H1 (cell line): ENCODE measurements around the gene TSPAN9. TPM values are rescaled to one million over a fixed set of nuclear protein-coding genes. Genes with fewer than 3 reads are reported as not detected.

Experiments used
- CTCF ChIA-PET: fragments of 300-600 bp; sonication (Branson Sonifier 250); formaldehyde crosslinking; loops from one replicate; lab custom pipeline; 2021; ENCODE audit not compliant: partially characterized antibody; lab: Charles Lee
- POLR2A ChIA-PET: fragments of 300-600 bp; sonication (Branson Sonifier 250); formaldehyde crosslinking; loops from one replicate; lab custom pipeline; 2021; ENCODE audit warnings: inconsistent platforms; ENCODE audit not compliant: partially characterized antibody; lab: Charles Lee
- DNase-seq, 2 experiments: peaks; one replicate each; pipeline versions ENCODE4 v3.0.0 to v3.0.0-alpha.2; 2010 to 2022; ENCODE audit warnings: low spot score in 2 of 2, low read depth in 1 of 2, mixed read lengths in 1 of 2
- FAIRE-seq: peaks from 2 replicates; lab custom pipeline; 2011; peaks lifted over from hg19 to GRCh38; lab: Jason Lieb, UNC
- H2AFZ ChIP-seq: 2 replicates; pipeline ENCODE4 v1.8.1; 2012; ENCODE audit warnings: low read length, inconsistent platforms
- H2AK5ac ChIP-seq: 2 replicates; pipeline ENCODE4 v1.6.1; 2013; ENCODE audit warnings: low read depth, low read length
- H2BK120ac ChIP-seq: replicated peaks from 2 replicates; pipeline ENCODE3; 2013; ENCODE audit warnings: low read depth, low read length, inconsistent platforms
- H2BK12ac ChIP-seq: 2 replicates; pipeline ENCODE4 v1.6.1; 2013; ENCODE audit warnings: low read depth, low read length
- H2BK15ac ChIP-seq: 2 replicates; pipeline ENCODE4 v1.6.1; 2013; ENCODE audit warnings: low read length
- H2BK20ac ChIP-seq: 2 replicates; pipeline ENCODE4 v1.6.1; 2013; ENCODE audit warnings: low read length
- H2BK5ac ChIP-seq: 2 replicates; pipeline ENCODE4 v1.6.1; 2013; ENCODE audit warnings: low read depth, low read length
- H3K14ac ChIP-seq: 2 replicates; pipeline ENCODE4 v1.6.1; 2013; ENCODE audit warnings: inconsistent platforms; ENCODE audit not compliant: insufficient read length
- H3K18ac ChIP-seq: 2 replicates; pipeline ENCODE4 v1.6.1; 2013; ENCODE audit warnings: low read length; ENCODE audit errors: extremely low read depth
- H3K23ac ChIP-seq: 2 replicates; pipeline ENCODE4 v1.6.1; 2013; ENCODE audit warnings: inconsistent platforms; ENCODE audit not compliant: insufficient read length
- H3K23me2 ChIP-seq: 2 replicates; pipeline ENCODE4 v1.6.1; 2013; ENCODE audit warnings: low read depth, low read length
- H3K27ac ChIP-seq: 2 replicates; pipeline ENCODE4 v1.6.1; 2011; ENCODE audit warnings: low read depth, low read length, inconsistent platforms
- H3K27me3 ChIP-seq, 4 experiments: replicated peaks in 1 of 4; 1 replicate in 1 of 4; 2 replicates in 3 of 4; pipeline versions ENCODE4 v1.6.1 to v1.8.1; 2011 to 2013; ENCODE audit warnings: low read length in 3 of 4, mild to moderate bottlenecking in 3 of 4, inconsistent platforms in 2 of 4, mixed read lengths in 2 of 4, moderate library complexity in 1 of 4; ENCODE audit not compliant: control insufficient read depth in 3 of 4, insufficient read depth in 3 of 4; ENCODE audit errors: extremely low read depth in 1 of 4
- H3K36me3 ChIP-seq, 4 experiments: 2 replicates each; pipeline versions ENCODE4 v1.6.1 to v1.8.1; 2011 to 2013; ENCODE audit warnings: mild to moderate bottlenecking in 4 of 4, low read length in 3 of 4, moderate library complexity in 2 of 4, control low read depth in 1 of 4, inconsistent platforms in 1 of 4; ENCODE audit not compliant: insufficient read depth in 4 of 4, control insufficient read depth in 2 of 4
- H3K4ac ChIP-seq: replicated peaks from 2 replicates; pipeline ENCODE3; 2013; ENCODE audit warnings: low read length, low read depth, mixed read lengths, inconsistent platforms; ENCODE audit not compliant: insufficient read length
- H3K4me1 ChIP-seq, 4 experiments: replicated peaks in 1 of 4; 1 replicate in 1 of 4; 2 replicates in 3 of 4; pipeline versions ENCODE4 v1.6.1 to v1.8.1; 2011 to 2013; ENCODE audit warnings: low read length in 3 of 4, inconsistent platforms in 2 of 4, mixed read lengths in 1 of 4; ENCODE audit not compliant: insufficient read depth in 4 of 4, control insufficient read depth in 3 of 4
- H3K4me2 ChIP-seq, 2 experiments: 2 replicates each; pipeline versions ENCODE4 v1.6.1 to v1.8.1; 2011 to 2013; ENCODE audit warnings: low read depth in 2 of 2, low read length in 2 of 2, control low read depth in 1 of 2, inconsistent platforms in 1 of 2, mild to moderate bottlenecking in 1 of 2; ENCODE audit not compliant: insufficient read depth in 1 of 2
- H3K4me3 ChIP-seq, 4 experiments: fragments of 200-600, 300-600 bp in 1 of 4; sonication (generic), shearing (Covaris generic), sonication (Bioruptor Twin) in 1 of 4; 2 replicates each; pipeline versions ENCODE4 v1.5.1 to v1.8.1; 2011 to 2016; ENCODE audit warnings: low read length in 4 of 4, low read depth in 3 of 4, control low read depth in 2 of 4, inconsistent platforms in 2 of 4, mild to moderate bottlenecking in 2 of 4, mixed read lengths in 1 of 4, moderate library complexity in 1 of 4; ENCODE audit not compliant: insufficient read depth in 2 of 4; ENCODE audit errors: extremely low read depth in 1 of 4
- H3K56ac ChIP-seq: replicated peaks from 2 replicates; pipeline ENCODE3; 2013; ENCODE audit warnings: low read depth, mild to moderate bottlenecking, mixed read lengths, low read length, inconsistent platforms; ENCODE audit not compliant: insufficient read length
- H3K79me1 ChIP-seq: 2 replicates; pipeline ENCODE4 v1.6.1; 2013; ENCODE audit warnings: low read depth, low read length, control low read depth
- H3K79me2 ChIP-seq, 2 experiments: 2 replicates each; pipeline versions ENCODE4 v1.6.1 to v1.8.1; 2012 to 2013; ENCODE audit warnings: low read length in 2 of 2, mild to moderate bottlenecking in 2 of 2, inconsistent platforms in 1 of 2; ENCODE audit not compliant: insufficient read depth in 2 of 2, control insufficient read depth in 1 of 2
- H3K9ac ChIP-seq, 4 experiments: replicated peaks in 1 of 4; 1 replicate in 1 of 4; 2 replicates in 3 of 4; pipeline versions ENCODE4 v1.6.1 to v1.8.1; 2011 to 2013; ENCODE audit warnings: low read depth in 3 of 4, low read length in 3 of 4, control low read depth in 2 of 4, mild to moderate bottlenecking in 2 of 4, moderate library complexity in 2 of 4, inconsistent platforms in 1 of 4; ENCODE audit errors: extremely low read depth in 1 of 4
- H3K9me3 ChIP-seq, 2 experiments: 2 replicates each; pipeline versions ENCODE4 v1.6.1 to v1.8.1; 2012 to 2013; ENCODE audit warnings: mild to moderate bottlenecking in 2 of 2, moderate library complexity in 2 of 2, control low read depth in 1 of 2, inconsistent platforms in 1 of 2, low read depth in 1 of 2, low read length in 1 of 2, mixed read lengths in 1 of 2; ENCODE audit not compliant: insufficient read depth in 2 of 2
- H4K20me1 ChIP-seq, 2 experiments: replicated peaks in 1 of 2; 2 replicates each; pipeline versions ENCODE3 to v1.8.1; 2011 to 2013; ENCODE audit warnings: inconsistent platforms in 2 of 2, low read length in 2 of 2, mild to moderate bottlenecking in 1 of 2; ENCODE audit not compliant: insufficient read depth in 2 of 2, control insufficient read depth in 1 of 2
- H4K5ac ChIP-seq: 2 replicates; pipeline ENCODE4 v1.6.1; 2013; ENCODE audit warnings: low read length, low read depth, mixed read lengths, inconsistent platforms; ENCODE audit not compliant: insufficient read length
- H4K8ac ChIP-seq: 2 replicates; pipeline ENCODE4 v1.8.0; 2013; ENCODE audit warnings: mild to moderate bottlenecking, moderate library complexity, low read length, inconsistent platforms; ENCODE audit not compliant: insufficient read depth; ENCODE audit errors: extremely low read depth
- H4K91ac ChIP-seq: replicated peaks from 2 replicates; pipeline ENCODE3; 2013; ENCODE audit warnings: low read length, mixed read lengths, inconsistent platforms; ENCODE audit not compliant: insufficient read length
- CHD1 ChIP-seq: IDR thresholded peaks from 2 replicates; pipeline ENCODE4 v1.6.1; 2012; ENCODE audit warnings: low read depth, low read length, improper control_type of control experiment
- CREB1 ChIP-seq: IDR thresholded peaks from 2 replicates; pipeline ENCODE4 v1.6.1; 2012; ENCODE audit warnings: inconsistent platforms
- EP300 ChIP-seq, 2 experiments: IDR thresholded peaks; 1 replicate in 1 of 2; 2 replicates in 1 of 2; pipeline ENCODE4 v1.6.1; 2011 to 2012; ENCODE audit warnings: low read depth in 2 of 2, low read length in 2 of 2, mild to moderate bottlenecking in 2 of 2, borderline replicate concordance in 1 of 2, inconsistent platforms in 1 of 2, moderate library complexity in 1 of 2
- GTF2F1 ChIP-seq: IDR thresholded peaks from 2 replicates; pipeline ENCODE4 v1.6.1; 2012; ENCODE audit warnings: low read depth, low read length, improper control_type of control experiment, borderline replicate concordance
- JUN ChIP-seq: IDR thresholded peaks from 2 replicates; pipeline ENCODE4 v1.6.1; 2011; ENCODE audit warnings: low read depth, mild to moderate bottlenecking, improper control_type of control experiment, low read length
- MAFK ChIP-seq: IDR thresholded peaks from 2 replicates; pipeline ENCODE4 v1.6.1; 2012; ENCODE audit warnings: low read depth, mild to moderate bottlenecking, improper control_type of control experiment, low read length
- POLR2A ChIP-seq, 2 experiments: IDR thresholded peaks; 1 replicate in 1 of 2; 2 replicates in 1 of 2; pipeline ENCODE4 v1.6.1; 2011; ENCODE audit warnings: low read depth in 2 of 2, low read length in 2 of 2, mild to moderate bottlenecking in 2 of 2; ENCODE audit errors: control extremely low read depth in 1 of 2
- RFX5 ChIP-seq: IDR thresholded peaks from 2 replicates; pipeline ENCODE4 v1.6.1; 2011; ENCODE audit warnings: low read depth, low read length, improper control_type of control experiment, borderline replicate concordance
- RNF2 ChIP-seq: fragments of 200-900, 300-1000 bp; sonication (generic); IDR thresholded peaks from 2 replicates; pipeline ENCODE4 v1.7.1; 2016; ENCODE audit warnings: borderline replicate concordance, low read depth, mild to moderate bottlenecking, antibody characterized with exemption, low read length; ENCODE audit not compliant: poor library complexity, severe bottlenecking; ENCODE audit errors: missing control alignments
- RXRA ChIP-seq: IDR thresholded peaks from 2 replicates; pipeline ENCODE4 v1.6.1; 2011; ENCODE audit warnings: low read depth, mild to moderate bottlenecking, low read length, moderate library complexity; ENCODE audit not compliant: insufficient read depth
- SIRT6 ChIP-seq: IDR thresholded peaks from one replicate; pipeline ENCODE4 v1.7.1; 2012; ENCODE audit warnings: low read length, inconsistent platforms
- SUZ12 ChIP-seq: fragments of 200-600 bp; sonication (generic); IDR thresholded peaks from 2 replicates; pipeline ENCODE4 v1.6.1; 2012; ENCODE audit warnings: mild to moderate bottlenecking, inconsistent platforms, low read length, moderate library complexity, mixed read lengths
- TAF7 ChIP-seq: optimal IDR thresholded peaks from 2 replicates; pipeline ENCODE3; 2011; ENCODE audit warnings: low read depth, mild to moderate bottlenecking, inconsistent platforms, low read length, moderate library complexity, borderline replicate concordance
- WGBS, 2 experiments: shearing (Covaris generic) in 1 of 2; methylation state at CpG; one replicate each; pipeline versions ENCODE4 v1.1.6 to v1.1.7; 2013 to 2015; ENCODE audit warnings: low lambda C conversion rate in 2 of 2, mixed read lengths in 2 of 2, inconsistent platforms in 1 of 2, low coverage in 1 of 2, missing lambda C conversion rate in 1 of 2; ENCODE audit not compliant: insufficient replicate concordance in 2 of 2, insufficient coverage in 1 of 2, insufficient read length in 1 of 2; ENCODE audit errors: extremely low coverage in 1 of 2, missing lambda C conversion rate in 1 of 2; 5-methylcytosine and 5-hydroxymethylcytosine counted together
- polyA plus RNA-seq, 7 experiments: library from polyadenylated mRNA; depleted of rRNA in 3 of 7; stranded (reverse) in 5 of 7; unstranded in 2 of 7; fragments of >200 nt in 5 of 7; fragments of 200-250 nt in 2 of 7; gene quantifications; 1 replicate in 5 of 7; 2 replicates in 1 of 7; 4 replicates in 1 of 7; pipeline versions ENCODE4 v1.2.1 to v1.2.3, GENCODE V29; 2011 to 2013; ENCODE audit warnings: missing spikeins in 2 of 7, mixed read lengths in 2 of 7
- total RNA-seq: library from RNA; stranded (reverse); fragmentation: NEBNext Ultra II Directional; extraction: Animal tissue kit (Norgen Biotek cat#: 25700); gene quantifications from 2 replicates; pipeline ENCODE4 v1.2.1, GENCODE V29; 2021
- TF ChIP-seq, protein P1 (sequence below): IDR thresholded peaks from 2 replicates; pipeline ENCODE4 v1.6.1; 2011; ENCODE audit warnings: low read depth, mild to moderate bottlenecking, low read length; ENCODE audit not compliant: insufficient read depth

Gene TSPAN9
- total and polyA plus RNA-seq, 2 of the 8 experiments (the other 6 are each of a cell fraction or from before 2014, with no cell fraction given): 11.5 to 29.1 TPM

DNA sequence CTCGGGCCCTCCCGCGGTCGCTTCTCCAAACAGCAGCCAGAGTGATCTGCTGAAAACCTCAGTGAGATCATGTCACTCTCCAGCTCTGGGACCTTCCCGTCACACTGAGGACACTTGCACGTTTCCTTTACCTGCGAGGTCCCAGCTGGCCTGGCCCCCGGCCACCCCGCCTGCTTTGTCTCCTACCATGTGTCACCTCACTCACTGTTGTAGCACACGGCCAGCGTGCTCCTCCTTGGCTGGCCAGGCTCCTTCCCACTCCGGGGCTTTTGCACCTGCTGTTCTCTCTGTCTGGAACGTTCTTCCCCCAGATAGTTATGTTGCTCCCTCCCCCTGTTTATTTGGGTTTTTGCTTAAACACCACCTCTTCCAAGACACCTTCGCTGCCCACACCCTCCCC, 199.0 kb downstream of the TSPAN9 start:
- Histone ChIP-seq H4K20me1 (peaks cover 0 to 3% of the 10 kb centered on the region in 2 experiments), H3K79me1 (no peaks in the 10 kb centered on the region), H3K4me3 (no peak overlapping the region), H3K18ac (no peak overlapping the region), H3K9me3 (no peaks in the 10 kb centered on the region), H4K5ac (no peak overlapping the region), H2BK5ac (no peak overlapping the region), H4K91ac (no peak overlapping the region), H3K4me1 (peaks cover 0 to 12% (median 6%) of the 10 kb centered on the region in 4 experiments), H3K23ac (no peak overlapping the region), H3K4ac (no peak overlapping the region), H4K8ac (no peak overlapping the region; the same call in 1 of the 2 replicates), H2BK120ac (no peak overlapping the region), H3K14ac (no peak overlapping the region), H3K4me2 (no peak overlapping the region), H2BK15ac (no peak overlapping the region), H2BK20ac (no peak overlapping the region), H2BK12ac (no peak overlapping the region), H3K56ac (no peak overlapping the region), H3K23me2 (no peaks in the 10 kb centered on the region), H2AK5ac (no peak overlapping the region), H3K27me3 (no peaks in the 10 kb centered on the region), H2AFZ (no peak overlapping the region), H3K9ac (no peak overlapping the region), H3K36me3 (no peaks in the 10 kb centered on the region), H3K27ac (no peak overlapping the region), H3K79me2 (no peaks in the 10 kb centered on the region)
- CTCF ChIA-PET: interaction anchor here (1.0 to 16.9 kb wide), 24 partner anchors 12 to 455 kb away, joined by 3 to 361 read pairs (median 12); no protein-coding TSS in a partner anchor
- FAIRE-seq (no peak), DNase-seq (no peak)
- POLR2A ChIA-PET: interaction anchor here (1.4 to 1.6 kb wide), 2 partner anchors 40 to 68 kb away, joined by 4 read pairs; no protein-coding TSS in a partner anchor
- 85% methylated on average over 14 of the region's 14 CpGs; no CpG with 5 or more reads in 1 of the 2 experiments for WGBS, 2 experiments
- TF ChIP-seq POLR2A (IDR thresholded peaks at IDR 0.05; ENCODE audit: control extremely low read depth in 1 of 2, low read depth in 2 of 2, low read length in 2 of 2) (no peak), GTF2F1 (no peak), SIRT6 (no peak), RFX5 (no peak), JUN (no peak), CREB1 (no peak), RNF2 (no peak), EP300 (IDR thresholded peaks at IDR 0.05; ENCODE audit: borderline replicate concordance in 1 of 2, low read depth in 2 of 2, low read length in 2 of 2) (no peak), RXRA (no peak), SUZ12 (no peak), CHD1 (no peak), MAFK (no peak), TAF7 (no peak)
- TF ChIP-seq, protein P1, sequence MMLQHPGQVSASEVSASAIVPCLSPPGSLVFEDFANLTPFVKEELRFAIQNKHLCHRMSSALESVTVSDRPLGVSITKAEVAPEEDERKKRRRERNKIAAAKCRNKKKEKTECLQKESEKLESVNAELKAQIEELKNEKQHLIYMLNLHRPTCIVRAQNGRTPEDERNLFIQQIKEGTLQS: no peak
